GM19193 (cell line): ENCODE data around the gene CAD.

ENCODE experiments used
- POLR2A ChIP-seq: IDR thresholded peaks from 4 replicates; pipeline ENCODE4 v1.6.1; 2011; ENCODE audit not compliant: insufficient read depth, insufficient read length; ENCODE audit errors: extremely low read depth

The CAD gene

GRCh38 chr2:27212626-27213471 is 4.3 kb upstream of the CAD start:
- TF ChIP-seq POLR2A, result no peak

GRCh38 chr2:27214941-27215340 is 2.2 kb upstream of the CAD start:
- TF ChIP-seq POLR2A, result no peak

GRCh38 chr2:27216416-27217137 is 592 bp upstream of the CAD start:
- TF ChIP-seq POLR2A, result no peak

- no peak for TF ChIP-seq POLR2A
Observed at GRCh38 chr2:27218614-27219013, 1.4 kb downstream of the CAD start.

- no peak for TF ChIP-seq POLR2A
Observed at GRCh38 chr2:27219091-27219490, 1.9 kb downstream of the CAD start.

- no peak for TF ChIP-seq POLR2A
Observed at GRCh38 chr2:27220091-27220490, 2.9 kb downstream of the CAD start.

- TF ChIP-seq POLR2A, result no peak
Observed at GRCh38 chr2:27221166-27221565, 4.0 kb downstream of the CAD start.

GRCh38 chr2:27222407-27222806 is 5.2 kb downstream of the CAD start:
- TF ChIP-seq POLR2A, result no peak

GRCh38 chr2:27223416-27223815 is 6.2 kb downstream of the CAD start:
- no peak for TF ChIP-seq POLR2A

- TF ChIP-seq POLR2A, result no peak
Observed at GRCh38 chr2:27225526-27225925, 8.4 kb downstream of the CAD start.

GRCh38 chr2:27227501-27227900 is 10.3 kb downstream of the CAD start:
- TF ChIP-seq POLR2A, result no peak

- TF ChIP-seq POLR2A, result no peak
Observed at GRCh38 chr2:27231921-27232320, 14.8 kb downstream of the CAD start.

GRCh38 chr2:27233341-27233740 is 16.2 kb downstream of the CAD start:
- no peak for TF ChIP-seq POLR2A

- no peak for TF ChIP-seq POLR2A
Observed at GRCh38 chr2:27236136-27236535, 19.0 kb downstream of the CAD start.

GRCh38 chr2:27236626-27237025 is 19.5 kb downstream of the CAD start:
- TF ChIP-seq POLR2A, result no peak

GRCh38 chr2:27237341-27237945 is 20.3 kb downstream of the CAD start:
- no peak for TF ChIP-seq POLR2A
